GM12878 (cell line): Measurements from ENCODE around the gene NRP2. TPM values are rescaled to one million over a fixed set of nuclear protein-coding genes. Genes with fewer than 3 reads are reported as not detected.

Source experiments
- ATAC-seq: fragments of 200-7000 bp; cut with Tn5 transposase; 3 replicates; pipeline ENCODE4 v1.9.1; 2020; ENCODE audit warnings: mild to moderate bottlenecking, moderate library complexity
- BruUV-seq: library from RNA; stranded (reverse); fragments of 400-500 nt; replicated peaks from 2 replicates; lab custom pipeline; 2021; lab: Mats Ljungman, UMichigan
- CTCF ChIA-PET: fragments of 300-600 bp; sonication (Branson Sonifier 250); formaldehyde crosslinking; extraction: SDS; loops from one replicate; lab custom pipeline; 2021; ENCODE audit warnings: inconsistent platforms; lab: Yijun Ruan, JAX
- POLR2A ChIA-PET: fragments of 350-600 bp; formaldehyde crosslinking; extraction: SDS; loops from one replicate; lab custom pipeline; 2021; ENCODE audit warnings: inconsistent platforms; lab: Charles Lee
- RAD21 ChIA-PET: fragments of 300-600 bp; sonication (Branson Sonifier 250); formaldehyde crosslinking; loops from one replicate; lab custom pipeline; 2023; ENCODE audit warnings: antibody characterized with exemption; ENCODE audit not compliant: unreplicated experiment; lab: Charles Lee
- SMC1A ChIA-PET: fragments of 300-600 bp; sonication (Branson Sonifier 250); formaldehyde crosslinking; loops from one replicate; lab custom pipeline; 2023; ENCODE audit not compliant: unreplicated experiment, uncharacterized antibody; lab: Charles Lee
- DNase-seq: peaks from one replicate; pipeline ENCODE4 v3.0.0-alpha.2; 2011; ENCODE audit warnings: low read depth, low spot score
- FAIRE-seq: peaks from 3 replicates; lab custom pipeline; 2011; peaks lifted over from hg19 to GRCh38; lab: Jason Lieb, UNC
- H2AFZ ChIP-seq: 2 replicates; pipeline ENCODE4 v1.6.0; 2011; ENCODE audit warnings: low read depth, low read length, control low read depth; ENCODE audit not compliant: control insufficient read depth
- H3K27ac ChIP-seq: 2 replicates; pipeline ENCODE4 v1.5.1; 2011; ENCODE audit warnings: control low read depth; ENCODE audit not compliant: control insufficient read depth, insufficient read depth
- H3K27me3 ChIP-seq, 2 experiments: replicated peaks in 1 of 2; 2 replicates each; pipeline versions ENCODE4 v1.6.0 to v1.6.1; 2011; ENCODE audit warnings: low read length in 1 of 2; ENCODE audit not compliant: control insufficient read depth in 2 of 2, insufficient read depth in 2 of 2
- H3K36me3 ChIP-seq, 2 experiments: 2 replicates each; pipeline ENCODE4 v1.5.1; 2011; ENCODE audit warnings: low read length in 1 of 2; ENCODE audit not compliant: control insufficient read depth in 2 of 2, insufficient read depth in 2 of 2
- H3K4me1 ChIP-seq: 2 replicates; pipeline ENCODE4 v1.6.1; 2011; ENCODE audit warnings: mild to moderate bottlenecking, low read length, moderate library complexity, mixed read lengths; ENCODE audit not compliant: control insufficient read depth, insufficient read depth
- H3K4me2 ChIP-seq: 2 replicates; pipeline ENCODE4 v1.6.0; 2011; ENCODE audit warnings: control low read depth; ENCODE audit not compliant: control insufficient read depth, insufficient read depth
- H3K4me3 ChIP-seq: fragments of 200-600 bp; sonication (generic); 2 replicates; pipeline ENCODE4 v1.5.1; 2016
- H3K79me2 ChIP-seq: 2 replicates; pipeline ENCODE4 v1.6.0; 2011; ENCODE audit warnings: low read length; ENCODE audit not compliant: control insufficient read depth, insufficient read depth
- H3K9ac ChIP-seq: 2 replicates; pipeline ENCODE4 v1.8.0; 2011; ENCODE audit warnings: low read length, control low read depth, mixed read lengths; ENCODE audit not compliant: control insufficient read depth, insufficient read depth
- H3K9me3 ChIP-seq: replicated peaks from 3 replicates; pipeline ENCODE4 v1.5.1; 2011; ENCODE audit warnings: mild to moderate bottlenecking, low read length; ENCODE audit not compliant: control insufficient read depth, insufficient read depth
- H4K20me1 ChIP-seq: 2 replicates; pipeline ENCODE4 v1.6.0; 2011; ENCODE audit not compliant: control insufficient read depth, insufficient read depth
- HSF1 ChIP-seq: fragments of 150-350 bp; IDR thresholded peaks from 2 replicates; pipeline ENCODE4 v1.6.1; 2014; ENCODE audit warnings: mild to moderate bottlenecking, low read depth, low read length
- ZBTB11 ChIP-seq: fragments of 450-650 bp; formaldehyde crosslinking; IDR thresholded peaks from 2 replicates; pipeline ENCODE4 v1.5.0; 2022; ENCODE audit warnings: mild to moderate bottlenecking, missing genetic modification characterization
- WGBS: methylation state at CpG from one replicate; pipeline ENCODE4 v1.1.6; 2016; ENCODE audit warnings: low lambda C conversion rate; ENCODE audit not compliant: insufficient replicate concordance, insufficient coverage; ENCODE audit errors: missing lambda C conversion rate; 5-methylcytosine and 5-hydroxymethylcytosine counted together
- in situ Hi-C: fragments of 300-500 bp; cut with MboI; formaldehyde crosslinking; loops from 9 replicates; pipeline ENCODE4 v1.14.3; 2018; ENCODE audit warnings: mixed read lengths
- intact Hi-C: fragments of 100-400 bp; cut with micrococcal nuclease; formaldehyde crosslinking; loops from one replicate; pipeline ENCODE4 v1.14.2; 2022; ENCODE audit not compliant: unreplicated experiment
- polyA plus RNA-seq, 11 experiments: library from polyadenylated mRNA; depleted of rRNA in 4 of 11; unstranded in 6 of 11; stranded (reverse) in 5 of 11; fragments of >200 nt; fragmentation: Nextera tagmentation in 4 of 11; fragmentation: Illumina TruSeq in 1 of 11; extraction: Ambion mirVana in 4 of 11; extraction: Trizol in 1 of 11; gene quantifications; 1 replicate in 1 of 11; 2 replicates in 10 of 11; pipeline versions ENCODE4 v1.2.1 to v1.2.3, GENCODE V29; 2011 to 2016; ENCODE audit warnings: inconsistent platforms in 2 of 11, missing spikeins in 2 of 11, low read depth in 1 of 11
- total RNA-seq, 4 experiments: library from RNA; depleted of rRNA in 3 of 4; stranded (reverse); fragments of >200 nt in 3 of 4; fragmentation: Illumina TruSeq in 1 of 4; extraction: Trizol in 1 of 4; gene quantifications; 2 replicates each; pipeline versions ENCODE4 v1.2.1 to v1.2.3, GENCODE V29; 2013 to 2021

NRP2 gene
- total and polyA plus RNA-seq, 10 of the 15 experiments (the other 5 are each of a cell fraction or from before 2014, with no cell fraction given) = 0.06 to 1.2 (median 0.46) TPM

GRCh38 chr2:205633994-205634393 is 48.3 kb upstream of the NRP2 start:
- WGBS = 0% methylated on average over 1 of the region's 1 CpG
- ChIA-PET POLR2A (no interaction called here), CTCF (no interaction called here), RAD21 (no interaction called here), SMC1A (no interaction called here)
- no peak for ATAC-seq
- in situ Hi-C loops = no loop called here
- Histone ChIP-seq H3K4me2 (no peak overlapping the region), H3K4me3 (no peak overlapping the region), H3K9ac (no peak overlapping the region), H3K9me3 (no peaks in the 10 kb centered on the region), H3K27me3 (peaks cover 3 to 16% of the 10 kb centered on the region in 2 experiments), H3K79me2 (no peaks in the 10 kb centered on the region), H3K4me1 (no peaks in the 10 kb centered on the region), H4K20me1 (no peaks in the 10 kb centered on the region), H3K27ac (no peak overlapping the region), H3K36me3 (no peaks in the 10 kb centered on the region), H2AFZ (no peak overlapping the region)
- DNase-seq = no peak
- intact Hi-C loops = no loop called here
- TF ChIP-seq ZBTB11 (CRISPR knock-in tag) (no peak), HSF1 (no peak)
- BruUV-seq = no TSS peak
- FAIRE-seq = no peak
